Liver (tissue), 9 donors: ENCODE results near the gene SH2D6. TPM values are rescaled to one million over a fixed set of nuclear protein-coding genes. Genes with fewer than 3 reads are reported as not detected.

Experiments
- DNase-seq: peaks from one replicate; pipeline ENCODE4 v3.0.0-alpha.2; 2017; ENCODE audit warnings: low spot score
- H3K27ac ChIP-seq, 2 donors: one replicate each; pipeline ENCODE4 v1.7.0; 2013; ENCODE audit warnings: inconsistent platforms in 2 of 2, low read length in 2 of 2, control low read depth in 1 of 2, low read depth in 1 of 2, mild to moderate bottlenecking in 1 of 2
- H3K27me3 ChIP-seq, 4 donors: one replicate each; pipeline versions ENCODE4 v1.6.1 to v1.7.0; 2013; ENCODE audit warnings: low read length in 3 of 4, inconsistent platforms in 1 of 4, mild to moderate bottlenecking in 1 of 4, moderate library complexity in 1 of 4; ENCODE audit not compliant: control insufficient read depth in 4 of 4, insufficient read depth in 4 of 4
- H3K36me3 ChIP-seq, 4 donors: one replicate each; pipeline versions ENCODE4 v1.6.1 to v1.7.0; 2013; ENCODE audit warnings: low read length in 3 of 4, mild to moderate bottlenecking in 3 of 4, low read depth in 1 of 4, moderate library complexity in 1 of 4; ENCODE audit not compliant: control insufficient read depth in 4 of 4, insufficient read depth in 3 of 4
- H3K4me1 ChIP-seq, 4 donors: one replicate each; pipeline versions ENCODE4 v1.6.1 to v1.7.0; 2013; ENCODE audit warnings: low read length in 3 of 4, mild to moderate bottlenecking in 3 of 4, moderate library complexity in 1 of 4; ENCODE audit not compliant: control insufficient read depth in 4 of 4, insufficient read depth in 4 of 4
- H3K4me3 ChIP-seq, 3 donors: one replicate each; pipeline versions ENCODE4 v1.6.1 to v1.7.0; 2013; ENCODE audit warnings: low read length in 3 of 3, control low read depth in 1 of 3, low read depth in 1 of 3, mild to moderate bottlenecking in 1 of 3
- H3K9ac ChIP-seq, 2 donors: one replicate each; pipeline ENCODE4 v1.7.0; 2013; ENCODE audit warnings: low read length in 2 of 2, mild to moderate bottlenecking in 2 of 2, moderate library complexity in 2 of 2, control low read depth in 1 of 2, low read depth in 1 of 2
- H3K9me3 ChIP-seq, 4 donors: one replicate each; pipeline versions ENCODE4 v1.6.1 to v1.7.0; 2013; ENCODE audit warnings: low read length in 3 of 4; ENCODE audit not compliant: control insufficient read depth in 4 of 4
- EGR1 ChIP-seq, 2 donors: IDR thresholded peaks; 2 replicates each; pipeline ENCODE4 v1.6.1; 2016 to 2018; ENCODE audit warnings: antibody characterized with exemption in 2 of 2, low read depth in 2 of 2
- FOXA1 ChIP-seq: IDR thresholded peaks from 2 replicates; pipeline ENCODE4 v1.6.1; 2016; ENCODE audit warnings: antibody characterized with exemption
- FOXA2 ChIP-seq: IDR thresholded peaks from 2 replicates; pipeline ENCODE4 v1.6.1; 2016; ENCODE audit warnings: antibody characterized with exemption
- GABPA ChIP-seq, 2 donors: IDR thresholded peaks in 1 of 2; conservative IDR thresholded peaks in 1 of 2; 2 replicates each; pipeline ENCODE4 v1.6.1; 2016; ENCODE audit warnings: antibody characterized with exemption in 2 of 2, mild to moderate bottlenecking in 1 of 2, moderate library complexity in 1 of 2
- HNF4A ChIP-seq, 2 donors: conservative IDR thresholded peaks; 2 replicates each; pipeline ENCODE4 v1.6.1; 2016; ENCODE audit warnings: antibody characterized with exemption in 2 of 2, mild to moderate bottlenecking in 2 of 2
- HNF4G ChIP-seq: IDR thresholded peaks from 2 replicates; pipeline ENCODE4 v1.6.1; 2016; ENCODE audit warnings: antibody characterized with exemption
- JUND ChIP-seq, 2 donors: IDR thresholded peaks; 2 replicates each; pipeline ENCODE4 v1.6.1; 2016; ENCODE audit warnings: antibody characterized with exemption in 2 of 2
- NR2F2 ChIP-seq: IDR thresholded peaks from 2 replicates; pipeline ENCODE4 v1.6.1; 2016; ENCODE audit warnings: antibody characterized with exemption
- RAD21 ChIP-seq, 2 donors: IDR thresholded peaks; 2 replicates each; pipeline ENCODE4 v1.6.1; 2016; ENCODE audit warnings: antibody characterized with exemption in 2 of 2, mild to moderate bottlenecking in 2 of 2
- RXRA ChIP-seq, 2 donors: IDR thresholded peaks; 2 replicates each; pipeline ENCODE4 v1.6.1; 2017 to 2018; ENCODE audit warnings: antibody characterized with exemption in 2 of 2, mild to moderate bottlenecking in 1 of 2
- SP1 ChIP-seq: IDR thresholded peaks from 2 replicates; pipeline ENCODE4 v1.6.1; 2018; ENCODE audit warnings: antibody characterized with exemption, mild to moderate bottlenecking
- YY1 ChIP-seq: IDR thresholded peaks from 2 replicates; pipeline ENCODE4 v1.6.1; 2016; ENCODE audit warnings: antibody characterized with exemption, mild to moderate bottlenecking
- WGBS: extraction: QIAGEN DNeasy Blood & Tissue Kit; methylation state at CpG from one replicate; pipeline ENCODE4 v1.1.7; 2013; 5-methylcytosine and 5-hydroxymethylcytosine counted together
- polyA plus RNA-seq, 2 donors: library from polyadenylated mRNA; stranded (reverse) in 1 of 2; unstranded in 1 of 2; fragments of 200-250 nt in 1 of 2; fragments of >200 nt in 1 of 2; fragmentation: Nextera tagmentation in 1 of 2; extraction: Ambion mirVana in 1 of 2; gene quantifications; one replicate each; pipeline versions ENCODE4 v1.2.1 to v1.2.3, GENCODE V29; 2013 to 2015
- total RNA-seq, 2 donors: library from RNA; depleted of rRNA; stranded (reverse); fragments of >200 nt; gene quantifications; one replicate each; pipeline ENCODE4 v1.2.3, GENCODE V29; 2014
- TF ChIP-seq, protein P1 (sequence below): IDR thresholded peaks from 2 replicates; pipeline ENCODE4 v1.6.1; 2016; ENCODE audit warnings: antibody characterized with exemption, mild to moderate bottlenecking
- TF ChIP-seq, protein P2 (sequence below): IDR thresholded peaks from 2 replicates; pipeline ENCODE4 v1.6.1; 2016; ENCODE audit warnings: antibody characterized with exemption
- TF ChIP-seq, protein P3 (sequence below): fragments of 150-350 bp; IDR thresholded peaks from 2 replicates; pipeline ENCODE4 v1.5.1; 2017; ENCODE audit warnings: improper control_type of control experiment, low read depth, low read length; ENCODE audit not compliant: missing input control
- TF ChIP-seq, protein P4 (sequence below): IDR thresholded peaks from 2 replicates; pipeline ENCODE4 v1.6.1; 2016; ENCODE audit warnings: antibody characterized with exemption
- TF ChIP-seq, protein P5 (sequence below): IDR thresholded peaks from 2 replicates; pipeline ENCODE4 v1.6.1; 2016; ENCODE audit warnings: antibody characterized with exemption
- donor health status: healthy.
- donor health status: healthy.
- donor health status: healthy.
- donor health status: healthy.
- donor health status: healthy.

The SH2D6 gene
- total and polyA plus RNA-seq, 4 donors: 0.28 to 0.92 (median 0.39) TPM; not detected in 1

DNA sequence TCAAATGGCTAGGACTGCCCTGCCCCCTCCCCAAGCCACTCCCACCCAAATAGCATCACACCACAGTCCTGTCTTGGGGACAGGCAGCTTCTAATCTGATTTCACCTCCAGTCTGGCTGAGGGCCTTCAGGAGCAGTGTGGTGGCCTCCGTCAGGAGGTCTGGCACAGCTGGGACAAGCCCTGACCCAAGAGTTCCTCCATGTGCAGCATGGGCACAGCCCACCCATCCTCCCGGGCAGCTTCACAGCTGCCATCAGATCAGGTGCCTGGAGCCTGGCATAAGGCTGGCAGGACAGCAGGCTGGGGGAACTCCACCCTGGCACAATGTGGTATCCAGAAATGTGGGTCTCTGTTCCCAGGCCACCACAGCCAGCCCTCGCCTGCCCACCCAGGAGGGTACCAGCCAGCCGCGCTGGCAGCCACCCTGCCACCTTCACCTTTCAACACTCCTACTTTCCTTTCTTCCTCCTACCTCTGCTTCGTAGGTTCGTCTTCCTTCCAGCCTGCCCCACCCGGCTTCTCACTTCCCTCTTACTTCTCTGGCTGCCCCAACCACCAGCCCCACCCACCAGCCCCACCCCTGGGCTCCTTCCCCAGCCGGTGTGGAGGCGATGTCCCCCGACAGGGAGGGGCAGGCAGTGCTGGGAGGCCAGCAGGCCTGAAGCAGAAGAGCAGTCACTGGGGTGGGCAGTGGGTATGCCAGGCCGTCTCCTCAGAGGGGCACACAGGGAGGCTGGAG, 8.5 kb upstream of the SH2D6 start, which contains the start of gene CAPG:
Gene CAPG, minus strand, starts transcription at position 522 of the 739 bp plus-strand sequence. CDS start 8,221 bp downstream, outside the sequence.
- H3K27ac ChIP-seq: peak within 1 kb of the TSS in 1 of 2 donors; percentile 25
- DNase-seq: peak; percentile 54
- no peak within 1 kb of the TSS for H3K4me3 ChIP-seq
- H3K36me3 ChIP-seq: no peaks in the 10 kb centered on the region
- H3K9ac ChIP-seq: no peak within 1 kb of the TSS
- no peaks in the 10 kb centered on the region for H3K27me3 ChIP-seq
- 74% methylated on average over 12 of the region's 12 CpGs for WGBS
- H3K9me3 ChIP-seq: no peaks in the 10 kb centered on the region
- peaks cover 0 to 14% (median 7%) of the 10 kb centered on the region in 4 donors for H3K4me1 ChIP-seq
- TF ChIP-seq HNF4G: no peak
- TF ChIP-seq, protein P1, sequence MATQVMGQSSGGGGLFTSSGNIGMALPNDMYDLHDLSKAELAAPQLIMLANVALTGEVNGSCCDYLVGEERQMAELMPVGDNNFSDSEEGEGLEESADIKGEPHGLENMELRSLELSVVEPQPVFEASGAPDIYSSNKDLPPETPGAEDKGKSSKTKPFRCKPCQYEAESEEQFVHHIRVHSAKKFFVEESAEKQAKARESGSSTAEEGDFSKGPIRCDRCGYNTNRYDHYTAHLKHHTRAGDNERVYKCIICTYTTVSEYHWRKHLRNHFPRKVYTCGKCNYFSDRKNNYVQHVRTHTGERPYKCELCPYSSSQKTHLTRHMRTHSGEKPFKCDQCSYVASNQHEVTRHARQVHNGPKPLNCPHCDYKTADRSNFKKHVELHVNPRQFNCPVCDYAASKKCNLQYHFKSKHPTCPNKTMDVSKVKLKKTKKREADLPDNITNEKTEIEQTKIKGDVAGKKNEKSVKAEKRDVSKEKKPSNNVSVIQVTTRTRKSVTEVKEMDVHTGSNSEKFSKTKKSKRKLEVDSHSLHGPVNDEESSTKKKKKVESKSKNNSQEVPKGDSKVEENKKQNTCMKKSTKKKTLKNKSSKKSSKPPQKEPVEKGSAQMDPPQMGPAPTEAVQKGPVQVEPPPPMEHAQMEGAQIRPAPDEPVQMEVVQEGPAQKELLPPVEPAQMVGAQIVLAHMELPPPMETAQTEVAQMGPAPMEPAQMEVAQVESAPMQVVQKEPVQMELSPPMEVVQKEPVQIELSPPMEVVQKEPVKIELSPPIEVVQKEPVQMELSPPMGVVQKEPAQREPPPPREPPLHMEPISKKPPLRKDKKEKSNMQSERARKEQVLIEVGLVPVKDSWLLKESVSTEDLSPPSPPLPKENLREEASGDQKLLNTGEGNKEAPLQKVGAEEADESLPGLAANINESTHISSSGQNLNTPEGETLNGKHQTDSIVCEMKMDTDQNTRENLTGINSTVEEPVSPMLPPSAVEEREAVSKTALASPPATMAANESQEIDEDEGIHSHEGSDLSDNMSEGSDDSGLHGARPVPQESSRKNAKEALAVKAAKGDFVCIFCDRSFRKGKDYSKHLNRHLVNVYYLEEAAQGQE: no peak
- TF ChIP-seq FOXA2: no peak
- no peak for TF ChIP-seq SP1
- TF ChIP-seq GABPA (IDR thresholded peaks at IDR 0.05 in 1 of 2, conservative IDR thresholded peaks at IDR 0.05 in 1 of 2): no peak
- TF ChIP-seq, protein P2, sequence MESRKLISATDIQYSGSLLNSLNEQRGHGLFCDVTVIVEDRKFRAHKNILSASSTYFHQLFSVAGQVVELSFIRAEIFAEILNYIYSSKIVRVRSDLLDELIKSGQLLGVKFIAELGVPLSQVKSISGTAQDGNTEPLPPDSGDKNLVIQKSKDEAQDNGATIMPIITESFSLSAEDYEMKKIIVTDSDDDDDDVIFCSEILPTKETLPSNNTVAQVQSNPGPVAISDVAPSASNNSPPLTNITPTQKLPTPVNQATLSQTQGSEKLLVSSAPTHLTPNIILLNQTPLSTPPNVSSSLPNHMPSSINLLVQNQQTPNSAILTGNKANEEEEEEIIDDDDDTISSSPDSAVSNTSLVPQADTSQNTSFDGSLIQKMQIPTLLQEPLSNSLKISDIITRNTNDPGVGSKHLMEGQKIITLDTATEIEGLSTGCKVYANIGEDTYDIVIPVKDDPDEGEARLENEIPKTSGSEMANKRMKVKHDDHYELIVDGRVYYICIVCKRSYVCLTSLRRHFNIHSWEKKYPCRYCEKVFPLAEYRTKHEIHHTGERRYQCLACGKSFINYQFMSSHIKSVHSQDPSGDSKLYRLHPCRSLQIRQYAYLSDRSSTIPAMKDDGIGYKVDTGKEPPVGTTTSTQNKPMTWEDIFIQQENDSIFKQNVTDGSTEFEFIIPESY: no peak
- no peak for TF ChIP-seq YY1
- TF ChIP-seq, protein P3, sequence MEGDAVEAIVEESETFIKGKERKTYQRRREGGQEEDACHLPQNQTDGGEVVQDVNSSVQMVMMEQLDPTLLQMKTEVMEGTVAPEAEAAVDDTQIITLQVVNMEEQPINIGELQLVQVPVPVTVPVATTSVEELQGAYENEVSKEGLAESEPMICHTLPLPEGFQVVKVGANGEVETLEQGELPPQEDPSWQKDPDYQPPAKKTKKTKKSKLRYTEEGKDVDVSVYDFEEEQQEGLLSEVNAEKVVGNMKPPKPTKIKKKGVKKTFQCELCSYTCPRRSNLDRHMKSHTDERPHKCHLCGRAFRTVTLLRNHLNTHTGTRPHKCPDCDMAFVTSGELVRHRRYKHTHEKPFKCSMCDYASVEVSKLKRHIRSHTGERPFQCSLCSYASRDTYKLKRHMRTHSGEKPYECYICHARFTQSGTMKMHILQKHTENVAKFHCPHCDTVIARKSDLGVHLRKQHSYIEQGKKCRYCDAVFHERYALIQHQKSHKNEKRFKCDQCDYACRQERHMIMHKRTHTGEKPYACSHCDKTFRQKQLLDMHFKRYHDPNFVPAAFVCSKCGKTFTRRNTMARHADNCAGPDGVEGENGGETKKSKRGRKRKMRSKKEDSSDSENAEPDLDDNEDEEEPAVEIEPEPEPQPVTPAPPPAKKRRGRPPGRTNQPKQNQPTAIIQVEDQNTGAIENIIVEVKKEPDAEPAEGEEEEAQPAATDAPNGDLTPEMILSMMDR: no peak
- TF ChIP-seq RAD21 (IDR thresholded peaks at IDR 0.05): no peak
- TF ChIP-seq NR2F2: no peak
- no peak for TF ChIP-seq JUND (IDR thresholded peaks at IDR 0.05)
- TF ChIP-seq, protein P4, sequence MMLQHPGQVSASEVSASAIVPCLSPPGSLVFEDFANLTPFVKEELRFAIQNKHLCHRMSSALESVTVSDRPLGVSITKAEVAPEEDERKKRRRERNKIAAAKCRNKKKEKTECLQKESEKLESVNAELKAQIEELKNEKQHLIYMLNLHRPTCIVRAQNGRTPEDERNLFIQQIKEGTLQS: no peak
- no peak for TF ChIP-seq FOXA1
- no peak for TF ChIP-seq EGR1 (IDR thresholded peaks at IDR 0.05; ENCODE audit: low read depth in 2 of 2)
- TF ChIP-seq, protein P5, sequence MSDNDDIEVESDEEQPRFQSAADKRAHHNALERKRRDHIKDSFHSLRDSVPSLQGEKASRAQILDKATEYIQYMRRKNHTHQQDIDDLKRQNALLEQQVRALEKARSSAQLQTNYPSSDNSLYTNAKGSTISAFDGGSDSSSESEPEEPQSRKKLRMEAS: no peak
- TF ChIP-seq RXRA (IDR thresholded peaks at IDR 0.05): no peak
- TF ChIP-seq HNF4A (conservative IDR thresholded peaks at IDR 0.05): no peak
